IPS-15b (cell line): Measurements from ENCODE around the gene RAPSN.

Source experiments
- H3K27me3 ChIP-seq: one replicate; pipeline ENCODE4 v1.6.1; 2013; ENCODE audit warnings: low read length; ENCODE audit not compliant: control insufficient read depth, insufficient read depth
- H3K36me3 ChIP-seq: one replicate; pipeline ENCODE4 v1.6.1; 2013; ENCODE audit warnings: low read length; ENCODE audit not compliant: control insufficient read depth, insufficient read depth
- H3K4me1 ChIP-seq: one replicate; pipeline ENCODE4 v1.6.1; 2013; ENCODE audit warnings: mild to moderate bottlenecking, low read length; ENCODE audit not compliant: control insufficient read depth, insufficient read depth
- H3K4me3 ChIP-seq: one replicate; pipeline ENCODE4 v1.5.1; 2013; ENCODE audit warnings: low read depth, low read length
- H3K9ac ChIP-seq: one replicate; pipeline ENCODE4 v1.6.1; 2013; ENCODE audit warnings: low read depth, mild to moderate bottlenecking, low read length
- H3K9me3 ChIP-seq: one replicate; pipeline ENCODE4 v1.6.1; 2013; ENCODE audit warnings: mild to moderate bottlenecking, low read length; ENCODE audit not compliant: control insufficient read depth, insufficient read depth

RAPSN gene

DNA sequence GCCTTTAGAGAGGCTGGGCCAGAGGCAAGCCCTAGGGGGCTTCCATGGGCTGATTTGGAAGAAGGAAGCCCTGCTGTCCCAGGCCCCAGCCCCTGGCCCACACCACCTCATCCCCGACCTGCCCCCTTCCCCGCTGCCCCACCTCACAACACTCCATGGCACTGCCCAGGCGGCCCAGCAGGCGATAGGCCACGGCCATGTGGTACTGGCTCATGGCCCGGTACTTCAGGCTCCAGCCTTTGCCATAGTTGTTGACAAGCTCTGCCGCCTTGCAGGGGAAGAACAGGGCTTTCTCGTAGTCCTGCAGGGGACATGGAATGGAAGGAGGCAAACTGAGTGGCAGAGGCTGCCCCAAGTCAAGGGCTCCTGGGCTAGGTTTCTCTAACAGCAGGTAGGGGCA, 6.4 kb downstream of the RAPSN start:
- H3K4me3 ChIP-seq, result no peak overlapping the region
- no peaks in the 10 kb centered on the region for H3K36me3 ChIP-seq
- H3K9me3 ChIP-seq, result no peaks in the 10 kb centered on the region
- H3K4me1 ChIP-seq, result no peaks in the 10 kb centered on the region
- H3K27me3 ChIP-seq, result no peaks in the 10 kb centered on the region
- H3K9ac ChIP-seq, result no peak overlapping the region

DNA sequence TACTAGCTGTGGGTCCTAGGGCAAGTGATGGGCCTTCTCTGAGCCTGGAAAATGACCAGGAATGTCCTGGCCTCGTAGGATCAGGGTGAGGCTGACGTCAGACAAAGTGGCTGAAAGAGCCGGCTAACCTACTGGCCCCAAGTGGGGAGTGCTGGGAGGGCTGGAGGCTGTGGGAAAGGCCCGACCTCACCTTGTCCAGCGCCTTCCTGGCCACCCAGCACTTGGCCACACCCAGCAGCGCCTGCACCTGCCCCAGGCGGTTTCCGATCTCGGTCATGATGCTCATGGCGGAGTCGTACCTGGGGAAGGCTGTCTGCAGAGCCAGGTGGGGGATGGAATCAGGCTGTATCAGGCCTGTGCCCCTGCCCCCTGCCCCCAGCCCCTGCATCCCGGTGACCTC, 7.5 kb downstream of the RAPSN start:
- no peaks in the 10 kb centered on the region for H3K9me3 ChIP-seq
- no peak overlapping the region for H3K9ac ChIP-seq
- H3K27me3 ChIP-seq, result no peaks in the 10 kb centered on the region
- no peaks in the 10 kb centered on the region for H3K4me1 ChIP-seq
- no peaks in the 10 kb centered on the region for H3K36me3 ChIP-seq
- H3K4me3 ChIP-seq, result no peak overlapping the region

- no peaks in the 10 kb centered on the region for H3K27me3 ChIP-seq
- H3K4me3 ChIP-seq, result no peak overlapping the region
- H3K9me3 ChIP-seq, result no peaks in the 10 kb centered on the region
- H3K4me1 ChIP-seq, result no peaks in the 10 kb centered on the region
- no peak overlapping the region for H3K9ac ChIP-seq
- H3K36me3 ChIP-seq, result no peaks in the 10 kb centered on the region
Observed at GRCh38 chr11:47440054-47440476, 8.9 kb downstream of the RAPSN start.

GRCh38 chr11:47438721-47439120, 10.2 kb downstream of the RAPSN start:
- H3K27me3 ChIP-seq, result no peaks in the 10 kb centered on the region
- H3K4me1 ChIP-seq, result no peaks in the 10 kb centered on the region
- no peak overlapping the region for H3K4me3 ChIP-seq
- no peaks in the 10 kb centered on the region for H3K9me3 ChIP-seq
- H3K9ac ChIP-seq, result no peak overlapping the region
- H3K36me3 ChIP-seq, result no peaks in the 10 kb centered on the region

GRCh38 chr11:47437746-47438418, 11.1 kb downstream of the RAPSN start:
- Histone ChIP-seq H3K27me3 (no peaks in the 10 kb centered on the region), H3K4me3 (no peak overlapping the region), H3K9me3 (no peaks in the 10 kb centered on the region), H3K4me1 (no peaks in the 10 kb centered on the region), H3K9ac (no peak overlapping the region), H3K36me3 (no peaks in the 10 kb centered on the region)

- Histone ChIP-seq H3K4me1 (no peaks in the 10 kb centered on the region), H3K9ac (no peak overlapping the region), H3K27me3 (no peaks in the 10 kb centered on the region), H3K4me3 (no peak overlapping the region), H3K36me3 (no peaks in the 10 kb centered on the region), H3K9me3 (no peaks in the 10 kb centered on the region)
Observed at GRCh38 chr11:47437218-47437745, 11.7 kb downstream of the RAPSN start.

- H3K4me1 ChIP-seq, result no peaks in the 10 kb centered on the region
- H3K9me3 ChIP-seq, result no peaks in the 10 kb centered on the region
- no peak overlapping the region for H3K9ac ChIP-seq
- no peaks in the 10 kb centered on the region for H3K27me3 ChIP-seq
- H3K36me3 ChIP-seq, result no peaks in the 10 kb centered on the region
- H3K4me3 ChIP-seq, result no peak overlapping the region
Observed at GRCh38 chr11:47436726-47437125, 12.2 kb downstream of the RAPSN start.

DNA sequence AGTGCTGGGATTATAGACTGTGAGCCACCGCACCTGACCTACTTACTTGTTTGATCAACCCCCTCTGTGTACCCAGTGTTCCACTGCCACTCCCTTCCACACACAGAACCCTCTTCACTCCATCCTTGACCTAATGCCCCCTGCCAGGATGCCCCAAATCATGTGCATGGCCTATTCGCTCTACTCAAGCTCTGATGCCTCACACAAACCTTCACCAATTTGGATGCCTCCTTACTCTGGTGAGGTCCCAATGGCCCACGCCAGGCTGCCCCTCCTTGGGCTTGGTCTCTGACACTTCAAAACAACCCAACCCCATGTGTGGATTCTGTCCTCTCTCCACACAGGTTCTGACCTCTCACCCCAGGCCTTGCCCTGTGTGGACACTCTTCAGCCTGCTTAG, 13.2 kb downstream of the RAPSN start:
- Histone ChIP-seq H3K36me3 (no peaks in the 10 kb centered on the region), H3K9me3 (no peaks in the 10 kb centered on the region), H3K4me1 (no peaks in the 10 kb centered on the region), H3K4me3 (no peak overlapping the region), H3K27me3 (no peaks in the 10 kb centered on the region), H3K9ac (no peak overlapping the region)

GRCh38 chr11:47434011-47434786, 14.7 kb downstream of the RAPSN start:
- Histone ChIP-seq H3K27me3 (no peaks in the 10 kb centered on the region), H3K9me3 (no peaks in the 10 kb centered on the region), H3K9ac (no peak overlapping the region), H3K36me3 (no peaks in the 10 kb centered on the region), H3K4me3 (no peak overlapping the region), H3K4me1 (no peaks in the 10 kb centered on the region)

GRCh38 chr11:47433157-47433556, 15.8 kb downstream of the RAPSN start:
- Histone ChIP-seq H3K9me3 (no peaks in the 10 kb centered on the region), H3K27me3 (no peaks in the 10 kb centered on the region), H3K4me1 (no peaks in the 10 kb centered on the region), H3K36me3 (no peaks in the 10 kb centered on the region), H3K9ac (no peak overlapping the region), H3K4me3 (no peak overlapping the region)

DNA sequence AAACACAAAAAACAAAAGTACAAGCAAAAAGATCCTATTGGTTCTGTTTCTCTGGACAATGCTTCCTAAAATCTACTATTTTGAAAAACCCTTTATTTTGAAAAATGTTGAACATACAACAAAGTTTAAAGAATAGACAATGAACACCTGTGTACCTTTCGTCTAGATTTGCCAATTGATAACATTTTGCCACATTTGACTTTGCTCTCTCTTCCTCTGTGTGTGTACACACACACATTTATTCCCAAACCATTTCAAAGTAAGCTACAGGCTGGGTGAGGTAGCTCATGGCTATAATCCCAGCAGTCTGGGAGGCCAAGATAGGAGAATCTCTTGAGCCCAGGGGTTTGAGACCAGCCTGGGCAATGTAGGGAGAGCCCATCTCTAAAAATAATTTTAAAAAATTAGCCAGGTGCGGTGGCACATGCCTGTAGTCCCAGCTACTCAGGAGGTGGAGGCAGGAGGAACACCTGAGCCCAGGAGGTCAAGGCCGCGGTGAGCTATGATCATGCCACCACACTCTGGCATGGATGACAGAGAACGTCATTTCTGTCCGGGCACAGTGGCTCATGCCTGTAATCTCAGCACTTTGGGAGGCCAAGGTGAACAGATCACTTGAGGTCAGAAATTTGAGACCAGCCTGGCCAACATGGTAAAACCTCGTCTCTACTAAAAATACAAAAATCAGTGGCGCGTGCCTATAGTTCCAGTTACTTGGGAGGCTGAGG, 17.4 kb downstream of the RAPSN start:
- no peak overlapping the region for H3K9ac ChIP-seq

More for the DNA sequence above, 17.4 kb downstream of the RAPSN start:
- Histone ChIP-seq H3K36me3 (no peaks in the 10 kb centered on the region), H3K27me3 (no peaks in the 10 kb centered on the region), H3K9me3 (no peaks in the 10 kb centered on the region), H3K4me3 (no peak overlapping the region), H3K4me1 (no peaks in the 10 kb centered on the region)
